DND-41 (cell line): Measurements from ENCODE around the gene NT5M.

Experiments used
- ATAC-seq: fragments of 200-7000 bp; cut with Tn5 transposase; 3 replicates; pipeline ENCODE4 v1.9.1; 2021; ENCODE audit warnings: low read depth; ENCODE audit not compliant: insufficient read depth
- DNase-seq: peaks from one replicate; pipeline ENCODE4 v3.0.0-alpha.2; 2020
- H2AFZ ChIP-seq: 2 replicates; pipeline ENCODE4 v1.6.0; 2012; ENCODE audit warnings: low read depth, low read length
- H3K27ac ChIP-seq: 2 replicates; pipeline ENCODE4 v1.5.1; 2012; ENCODE audit warnings: low read length, inconsistent platforms
- H3K27me3 ChIP-seq: fragments of 200-600 bp; sonication (generic); 2 replicates; pipeline ENCODE4 v1.6.0; 2012; ENCODE audit warnings: low read length, mild to moderate bottlenecking, inconsistent platforms; ENCODE audit not compliant: insufficient read depth, poor library complexity
- H3K36me3 ChIP-seq: 2 replicates; pipeline ENCODE4 v1.5.1; 2012; ENCODE audit warnings: low read length, inconsistent platforms; ENCODE audit not compliant: insufficient read depth
- H3K4me1 ChIP-seq: 2 replicates; pipeline ENCODE4 v1.5.1; 2012; ENCODE audit warnings: mild to moderate bottlenecking, low read length; ENCODE audit not compliant: insufficient read depth
- H3K4me2 ChIP-seq: 2 replicates; pipeline ENCODE4 v1.6.0; 2012; ENCODE audit warnings: mild to moderate bottlenecking, moderate library complexity, low read length, inconsistent platforms; ENCODE audit not compliant: insufficient read depth
- H3K4me3 ChIP-seq, 2 experiments: fragments of 200-600 bp in 1 of 2; shearing (Covaris generic) in 1 of 2; 2 replicates each; pipeline ENCODE4 v1.5.1; 2012 to 2016; ENCODE audit warnings: inconsistent platforms in 2 of 2, low read length in 2 of 2, mild to moderate bottlenecking in 2 of 2, low read depth in 1 of 2, moderate library complexity in 1 of 2
- H3K79me2 ChIP-seq: 2 replicates; pipeline ENCODE4 v1.6.0; 2012; ENCODE audit warnings: low read length, inconsistent platforms; ENCODE audit not compliant: insufficient read depth
- H3K9ac ChIP-seq: 2 replicates; pipeline ENCODE4 v1.6.0; 2012; ENCODE audit warnings: low read depth, mild to moderate bottlenecking, inconsistent platforms, low read length, moderate library complexity
- H3K9me3 ChIP-seq: 2 replicates; pipeline ENCODE4 v1.5.1; 2012; ENCODE audit warnings: low read length, moderate library complexity, mild to moderate bottlenecking, inconsistent platforms; ENCODE audit not compliant: insufficient read depth, severe bottlenecking
- H4K20me1 ChIP-seq: 2 replicates; pipeline ENCODE4 v1.6.0; 2012; ENCODE audit warnings: low read length; ENCODE audit not compliant: insufficient read depth
- EZH2 ChIP-seq: IDR thresholded peaks from 3 replicates; pipeline ENCODE4 v1.6.1; 2012; ENCODE audit warnings: borderline replicate concordance, low read depth, mild to moderate bottlenecking, moderate library complexity, low read length, inconsistent platforms; ENCODE audit not compliant: severe bottlenecking
- TF ChIP-seq, protein P1 (sequence below): IDR thresholded peaks from 2 replicates; pipeline ENCODE4 v1.5.1; 2012; ENCODE audit warnings: borderline replicate concordance, low read length, moderate library complexity, mild to moderate bottlenecking; ENCODE audit not compliant: poor library complexity, severe bottlenecking; ENCODE audit errors: extremely low read depth

The NT5M gene

GRCh38 chr17:17347956-17348871, 45.0 kb downstream of the NT5M start:
- Histone ChIP-seq H3K4me3 (no peak overlapping the region), H3K27ac (no peak overlapping the region), H3K9me3 (no peaks in the 10 kb centered on the region), H3K79me2 (no peaks in the 10 kb centered on the region), H4K20me1 (peaks cover 3% of the 10 kb centered on the region; the same call in 1 of the 2 replicates), H2AFZ (no peak overlapping the region), H3K4me2 (no peak overlapping the region), H3K9ac (no peak overlapping the region), H3K36me3 (no peaks in the 10 kb centered on the region), H3K27me3 (no peaks in the 10 kb centered on the region), H3K4me1 (no peaks in the 10 kb centered on the region)
- no peak for TF ChIP-seq EZH2
- TF ChIP-seq, protein P1, sequence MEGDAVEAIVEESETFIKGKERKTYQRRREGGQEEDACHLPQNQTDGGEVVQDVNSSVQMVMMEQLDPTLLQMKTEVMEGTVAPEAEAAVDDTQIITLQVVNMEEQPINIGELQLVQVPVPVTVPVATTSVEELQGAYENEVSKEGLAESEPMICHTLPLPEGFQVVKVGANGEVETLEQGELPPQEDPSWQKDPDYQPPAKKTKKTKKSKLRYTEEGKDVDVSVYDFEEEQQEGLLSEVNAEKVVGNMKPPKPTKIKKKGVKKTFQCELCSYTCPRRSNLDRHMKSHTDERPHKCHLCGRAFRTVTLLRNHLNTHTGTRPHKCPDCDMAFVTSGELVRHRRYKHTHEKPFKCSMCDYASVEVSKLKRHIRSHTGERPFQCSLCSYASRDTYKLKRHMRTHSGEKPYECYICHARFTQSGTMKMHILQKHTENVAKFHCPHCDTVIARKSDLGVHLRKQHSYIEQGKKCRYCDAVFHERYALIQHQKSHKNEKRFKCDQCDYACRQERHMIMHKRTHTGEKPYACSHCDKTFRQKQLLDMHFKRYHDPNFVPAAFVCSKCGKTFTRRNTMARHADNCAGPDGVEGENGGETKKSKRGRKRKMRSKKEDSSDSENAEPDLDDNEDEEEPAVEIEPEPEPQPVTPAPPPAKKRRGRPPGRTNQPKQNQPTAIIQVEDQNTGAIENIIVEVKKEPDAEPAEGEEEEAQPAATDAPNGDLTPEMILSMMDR = no peak
- ATAC-seq (no peak), DNase-seq (no peak)

GRCh38 chr17:17348872-17349723, 45.9 kb downstream of the NT5M start:
- ATAC-seq = no peak
- Histone ChIP-seq H3K27ac (no peak overlapping the region), H3K27me3 (no peaks in the 10 kb centered on the region), H3K4me3 (no peak overlapping the region), H3K79me2 (no peaks in the 10 kb centered on the region), H3K9ac (no peak overlapping the region), H3K36me3 (no peaks in the 10 kb centered on the region), H2AFZ (no peak overlapping the region), H4K20me1 (peaks cover 3% of the 10 kb centered on the region; the same call in 1 of the 2 replicates), H3K4me2 (no peak overlapping the region), H3K9me3 (no peaks in the 10 kb centered on the region), H3K4me1 (no peaks in the 10 kb centered on the region)
- no peak for DNase-seq
- TF ChIP-seq, protein P1 = no peak
- no peak for TF ChIP-seq EZH2

DNA sequence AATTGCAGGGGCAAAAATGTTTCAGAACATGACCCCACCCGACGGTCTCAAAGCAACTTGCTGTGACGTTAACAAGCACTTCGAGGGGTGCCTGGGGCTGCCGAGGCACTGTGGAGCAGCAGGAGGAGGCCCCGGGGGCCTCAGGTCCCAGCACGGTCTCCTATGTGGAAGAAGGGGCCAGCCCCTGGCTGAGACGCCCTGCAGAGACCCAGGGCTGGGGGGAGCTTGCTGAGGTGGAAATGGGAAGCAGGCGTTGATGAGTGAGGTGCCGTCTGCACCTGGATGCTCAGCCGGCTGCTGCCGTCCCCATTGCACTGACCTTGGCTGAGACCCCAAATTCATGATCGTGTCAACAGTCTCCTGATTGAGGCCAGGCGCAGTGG, 46.5 kb downstream of the NT5M start:
- no peaks in the 10 kb centered on the region for H3K27me3 ChIP-seq
- no peaks in the 10 kb centered on the region for H3K36me3 ChIP-seq
- no peaks in the 10 kb centered on the region for H3K79me2 ChIP-seq
- H3K4me3 ChIP-seq = no peak overlapping the region
- ATAC-seq (no peak), DNase-seq (no peak)
- no peak overlapping the region for H3K9ac ChIP-seq
- H3K4me2 ChIP-seq = no peak overlapping the region
- H4K20me1 ChIP-seq = peaks cover 1% of the 10 kb centered on the region; the same call in 1 of the 2 replicates
- H3K9me3 ChIP-seq = no peaks in the 10 kb centered on the region
- H3K4me1 ChIP-seq = peaks cover 3% of the 10 kb centered on the region
- no peak overlapping the region for H2AFZ ChIP-seq
- TF ChIP-seq EZH2 = no peak
- TF ChIP-seq, protein P1 = no peak
- no peak overlapping the region for H3K27ac ChIP-seq
